Lung (tissue), 12 donors: ENCODE results near the gene MPZL2. TPM values are rescaled to one million over a fixed set of nuclear protein-coding genes. Genes with fewer than 3 reads are reported as not detected.

ENCODE experiments used
- ATAC-seq: fragments of 200-7000 bp; cut with Tn5 transposase; one replicate; pipeline ENCODE4 v1.9.1; 2020; ENCODE audit warnings: moderate number of reproducible peaks; ENCODE audit not compliant: insufficient read depth, low FRiP score
- DNase-seq, 3 donors: peaks; one replicate each; pipeline ENCODE4 v3.0.0-alpha.2; 2013 to 2017
- H3K27ac ChIP-seq, 2 donors: one replicate each; pipeline ENCODE4 v1.5.1; 2013; ENCODE audit warnings: mild to moderate bottlenecking in 2 of 2, moderate library complexity in 2 of 2, control low read depth in 1 of 2, inconsistent platforms in 1 of 2, low read depth in 1 of 2, low read length in 1 of 2
- H3K27me3 ChIP-seq, 3 donors: one replicate each; pipeline ENCODE4 v1.5.1; 2013; ENCODE audit warnings: low read length in 2 of 3; ENCODE audit not compliant: control insufficient read depth in 3 of 3, insufficient read depth in 3 of 3
- H3K36me3 ChIP-seq, 4 donors: one replicate each; pipeline ENCODE4 v1.5.1; 2013; ENCODE audit warnings: low read length in 4 of 4, mild to moderate bottlenecking in 1 of 4, moderate library complexity in 1 of 4; ENCODE audit not compliant: control insufficient read depth in 4 of 4, insufficient read depth in 4 of 4
- H3K4me1 ChIP-seq, 5 donors: one replicate each; pipeline ENCODE4 v1.5.1; 2013; ENCODE audit warnings: low read length in 5 of 5, mild to moderate bottlenecking in 2 of 5, moderate library complexity in 1 of 5; ENCODE audit not compliant: control insufficient read depth in 5 of 5, insufficient read depth in 5 of 5
- H3K4me3 ChIP-seq: one replicate; pipeline ENCODE4 v1.5.1; 2013; ENCODE audit warnings: mild to moderate bottlenecking, control low read depth, moderate library complexity
- H3K9ac ChIP-seq, 2 donors: one replicate each; pipeline ENCODE4 v1.5.1; 2013; ENCODE audit warnings: low read length in 2 of 2, control low read depth in 1 of 2; ENCODE audit not compliant: insufficient read depth in 1 of 2
- H3K9me3 ChIP-seq, 4 donors: one replicate each; pipeline ENCODE4 v1.5.1; 2013; ENCODE audit warnings: low read length in 3 of 4, mild to moderate bottlenecking in 1 of 4, moderate library complexity in 1 of 4; ENCODE audit not compliant: control insufficient read depth in 4 of 4, insufficient read depth in 3 of 4
- WGBS, 2 donors: extraction: QIAGEN DNeasy Blood & Tissue Kit; methylation state at CpG; one replicate each; pipeline ENCODE4 v1.1.7; 2013; 5-methylcytosine and 5-hydroxymethylcytosine counted together
- polyA plus RNA-seq, 2 donors: library from polyadenylated mRNA; stranded (reverse); fragments of 200-250 nt; gene quantifications; one replicate each; pipeline ENCODE4 v1.2.1, GENCODE V29; 2013
- total RNA-seq, 2 donors: library from RNA; depleted of rRNA in 1 of 2; stranded (reverse); fragments of >200 nt in 1 of 2; gene quantifications; one replicate each; pipeline ENCODE4 v1.2.1, GENCODE V29; 2014 to 2021
- TF ChIP-seq, protein P1 (sequence below): IDR thresholded peaks from 2 replicates; pipeline ENCODE4 v1.5.1; 2012; ENCODE audit warnings: mild to moderate bottlenecking; ENCODE audit errors: control extremely low read depth, extremely low read depth
- donor health status: control.
- donor health status: control.
- donor health status: Bipolar disorder and iron deficiency.
- donor health status: healthy.
- donor health status: DM: yes; HTN: yes; CAD: no.

Gene MPZL2
- total and polyA plus RNA-seq, 4 donors = 87.2 to 143 (median 118) TPM

GRCh38 chr11:118263112-118263511, 985 bp downstream of the MPZL2 start:
- Histone ChIP-seq H3K27me3 (peaks cover 0 to 19% (median 10%) of the 10 kb centered on the region in 3 donors), H3K4me1 (peaks cover 0 to 7% (median 0%) of the 10 kb centered on the region in 5 donors), H3K9ac (no peak overlapping the region), H3K27ac (no peak overlapping the region), H3K4me3 (peak overlapping the region; percentile 30), H3K9me3 (peaks cover 0 to 2% (median 0%) of the 10 kb centered on the region in 4 donors), H3K36me3 (peaks cover 0 to 1% (median 0%) of the 10 kb centered on the region in 4 donors)
- 43 to 73% methylated on average over 4 of the region's 4 CpGs for WGBS, 2 donors
- no peak for ATAC-seq
- DNase-seq = no peak
- TF ChIP-seq, protein P1, sequence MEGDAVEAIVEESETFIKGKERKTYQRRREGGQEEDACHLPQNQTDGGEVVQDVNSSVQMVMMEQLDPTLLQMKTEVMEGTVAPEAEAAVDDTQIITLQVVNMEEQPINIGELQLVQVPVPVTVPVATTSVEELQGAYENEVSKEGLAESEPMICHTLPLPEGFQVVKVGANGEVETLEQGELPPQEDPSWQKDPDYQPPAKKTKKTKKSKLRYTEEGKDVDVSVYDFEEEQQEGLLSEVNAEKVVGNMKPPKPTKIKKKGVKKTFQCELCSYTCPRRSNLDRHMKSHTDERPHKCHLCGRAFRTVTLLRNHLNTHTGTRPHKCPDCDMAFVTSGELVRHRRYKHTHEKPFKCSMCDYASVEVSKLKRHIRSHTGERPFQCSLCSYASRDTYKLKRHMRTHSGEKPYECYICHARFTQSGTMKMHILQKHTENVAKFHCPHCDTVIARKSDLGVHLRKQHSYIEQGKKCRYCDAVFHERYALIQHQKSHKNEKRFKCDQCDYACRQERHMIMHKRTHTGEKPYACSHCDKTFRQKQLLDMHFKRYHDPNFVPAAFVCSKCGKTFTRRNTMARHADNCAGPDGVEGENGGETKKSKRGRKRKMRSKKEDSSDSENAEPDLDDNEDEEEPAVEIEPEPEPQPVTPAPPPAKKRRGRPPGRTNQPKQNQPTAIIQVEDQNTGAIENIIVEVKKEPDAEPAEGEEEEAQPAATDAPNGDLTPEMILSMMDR = no peak

DNA sequence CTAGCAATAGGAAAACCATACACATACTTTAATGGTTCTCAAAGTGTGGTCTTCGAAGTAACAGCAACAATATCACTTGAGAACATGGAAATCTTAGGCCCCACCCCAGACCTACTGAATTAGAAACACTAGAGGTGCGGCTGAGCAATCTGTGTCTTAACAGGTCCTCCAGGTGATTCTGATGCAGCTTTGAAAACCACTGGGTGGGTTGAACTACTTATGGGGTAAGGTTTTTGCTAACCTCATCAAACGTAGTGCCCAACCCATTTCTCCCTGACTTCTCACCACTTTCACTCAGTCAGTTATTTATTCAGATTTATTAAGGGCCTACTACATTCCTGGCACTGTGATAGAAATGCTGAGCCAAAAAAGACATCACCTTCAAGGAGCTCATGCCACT, 3.7 kb downstream of the MPZL2 start:
- Histone ChIP-seq H3K4me3 (no peak overlapping the region), H3K36me3 (peaks cover 0 to 4% (median 0%) of the 10 kb centered on the region in 4 donors), H3K9me3 (peaks cover 0 to 2% (median 0%) of the 10 kb centered on the region in 4 donors), H3K9ac (no peak overlapping the region), H3K27me3 (peaks cover 0 to 13% (median 5%) of the 10 kb centered on the region in 3 donors), H3K4me1 (peaks cover 0 to 7% (median 0%) of the 10 kb centered on the region in 5 donors), H3K27ac (no peak overlapping the region)
- 69 to 82% methylated on average over 3 of the region's 3 CpGs for WGBS, 2 donors
- TF ChIP-seq, protein P1 = no peak
- no peak for ATAC-seq
- DNase-seq = no peak

DNA sequence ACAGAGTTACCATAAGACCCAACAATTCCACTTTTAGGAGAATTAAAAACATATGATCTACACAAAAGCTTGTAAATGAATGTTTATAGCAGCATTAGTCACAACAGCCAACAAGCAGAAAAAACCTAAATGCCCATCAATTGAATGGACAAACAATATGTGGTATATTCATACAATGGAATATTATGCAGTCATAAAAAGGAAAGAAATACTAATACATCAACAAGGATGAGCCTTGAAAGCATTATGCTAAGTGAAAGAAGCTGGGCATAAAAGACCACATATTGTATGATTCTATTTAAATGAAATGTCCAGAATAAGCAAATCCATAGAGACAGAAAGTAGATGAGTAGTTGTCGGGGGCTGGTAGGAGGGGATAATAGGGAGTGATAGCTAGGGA, 5.0 kb downstream of the MPZL2 start:
- Histone ChIP-seq H3K4me1 (peaks cover 0 to 7% (median 0%) of the 10 kb centered on the region in 5 donors), H3K27me3 (peaks cover 0 to 11% (median 2%) of the 10 kb centered on the region in 3 donors), H3K4me3 (no peak overlapping the region), H3K9ac (no peak overlapping the region), H3K36me3 (peaks cover 0 to 4% (median 0%) of the 10 kb centered on the region in 4 donors), H3K27ac (no peak overlapping the region), H3K9me3 (peaks cover 0 to 2% (median 0%) of the 10 kb centered on the region in 4 donors)
- ATAC-seq (no peak), DNase-seq (no peak)
- TF ChIP-seq, protein P1 = no peak
- 97 to 99% methylated on average over 1 of the region's 1 CpG for WGBS, 2 donors

DNA sequence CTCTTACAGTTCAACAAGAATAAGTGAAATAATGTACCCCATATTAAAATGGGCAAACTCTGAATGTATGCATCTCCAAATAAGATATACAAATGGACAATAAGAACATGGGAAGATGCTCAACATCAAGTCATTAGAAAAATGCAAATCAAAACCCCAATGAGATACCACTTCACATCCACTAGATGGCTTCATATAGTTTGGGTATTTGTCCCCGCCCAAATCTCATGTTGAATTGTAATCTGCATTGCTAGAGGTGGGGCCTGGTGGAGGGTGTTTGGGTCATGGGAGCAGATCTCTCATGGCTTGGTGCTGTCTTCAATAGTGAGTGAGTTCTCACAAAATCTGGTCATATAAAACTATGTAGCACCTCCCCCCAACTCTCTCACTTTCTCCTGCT, 5.7 kb downstream of the MPZL2 start:
- Histone ChIP-seq H3K4me1 (peaks cover 0 to 7% (median 0%) of the 10 kb centered on the region in 5 donors), H3K4me3 (no peak overlapping the region), H3K9ac (no peak overlapping the region), H3K9me3 (peaks cover 0 to 2% (median 0%) of the 10 kb centered on the region in 4 donors), H3K36me3 (peaks cover 0 to 4% (median 0%) of the 10 kb centered on the region in 4 donors), H3K27ac (no peak overlapping the region), H3K27me3 (peaks cover 0 to 9% (median 2%) of the 10 kb centered on the region in 3 donors)
- TF ChIP-seq, protein P1 = no peak
- ATAC-seq (no peak), DNase-seq (no peak)
- WGBS, 2 donors = 82 to 87% methylated on average over 1 of the region's 1 CpG
